Kidney epithelial cell (primary cell): ENCODE measurements around the gene SBF1. TPM values are rescaled to one million over a fixed set of nuclear protein-coding genes. Genes with fewer than 3 reads are reported as not detected.

Experiments used
- DNase-seq: peaks from one replicate; pipeline ENCODE4 v3.0.0-alpha.2; 2010; ENCODE audit warnings: low read depth
- H3K27me3 ChIP-seq: 2 replicates; pipeline ENCODE4 v1.6.0; 2011; ENCODE audit warnings: low read length; ENCODE audit not compliant: control insufficient read depth, insufficient read depth
- H3K36me3 ChIP-seq: 2 replicates; pipeline ENCODE4 v1.5.1; 2011; ENCODE audit warnings: low read length; ENCODE audit not compliant: control insufficient read depth, insufficient read depth
- H3K4me3 ChIP-seq: 2 replicates; pipeline ENCODE4 v1.5.1; 2011; ENCODE audit warnings: low read depth, mild to moderate bottlenecking, control low read depth, low read length
- total RNA-seq: library from RNA; depleted of rRNA; stranded (reverse); fragments of >200 nt; gene quantifications from 2 replicates; pipeline ENCODE4 v1.2.3, GENCODE V29; 2015
- TF ChIP-seq, protein P1 (sequence below): IDR thresholded peaks from 2 replicates; pipeline ENCODE4 v1.5.1; 2011; ENCODE audit warnings: mild to moderate bottlenecking, moderate library complexity, low read length, control low read depth, inconsistent platforms; ENCODE audit not compliant: insufficient read depth, poor library complexity, severe bottlenecking

Gene SBF1, protein sequence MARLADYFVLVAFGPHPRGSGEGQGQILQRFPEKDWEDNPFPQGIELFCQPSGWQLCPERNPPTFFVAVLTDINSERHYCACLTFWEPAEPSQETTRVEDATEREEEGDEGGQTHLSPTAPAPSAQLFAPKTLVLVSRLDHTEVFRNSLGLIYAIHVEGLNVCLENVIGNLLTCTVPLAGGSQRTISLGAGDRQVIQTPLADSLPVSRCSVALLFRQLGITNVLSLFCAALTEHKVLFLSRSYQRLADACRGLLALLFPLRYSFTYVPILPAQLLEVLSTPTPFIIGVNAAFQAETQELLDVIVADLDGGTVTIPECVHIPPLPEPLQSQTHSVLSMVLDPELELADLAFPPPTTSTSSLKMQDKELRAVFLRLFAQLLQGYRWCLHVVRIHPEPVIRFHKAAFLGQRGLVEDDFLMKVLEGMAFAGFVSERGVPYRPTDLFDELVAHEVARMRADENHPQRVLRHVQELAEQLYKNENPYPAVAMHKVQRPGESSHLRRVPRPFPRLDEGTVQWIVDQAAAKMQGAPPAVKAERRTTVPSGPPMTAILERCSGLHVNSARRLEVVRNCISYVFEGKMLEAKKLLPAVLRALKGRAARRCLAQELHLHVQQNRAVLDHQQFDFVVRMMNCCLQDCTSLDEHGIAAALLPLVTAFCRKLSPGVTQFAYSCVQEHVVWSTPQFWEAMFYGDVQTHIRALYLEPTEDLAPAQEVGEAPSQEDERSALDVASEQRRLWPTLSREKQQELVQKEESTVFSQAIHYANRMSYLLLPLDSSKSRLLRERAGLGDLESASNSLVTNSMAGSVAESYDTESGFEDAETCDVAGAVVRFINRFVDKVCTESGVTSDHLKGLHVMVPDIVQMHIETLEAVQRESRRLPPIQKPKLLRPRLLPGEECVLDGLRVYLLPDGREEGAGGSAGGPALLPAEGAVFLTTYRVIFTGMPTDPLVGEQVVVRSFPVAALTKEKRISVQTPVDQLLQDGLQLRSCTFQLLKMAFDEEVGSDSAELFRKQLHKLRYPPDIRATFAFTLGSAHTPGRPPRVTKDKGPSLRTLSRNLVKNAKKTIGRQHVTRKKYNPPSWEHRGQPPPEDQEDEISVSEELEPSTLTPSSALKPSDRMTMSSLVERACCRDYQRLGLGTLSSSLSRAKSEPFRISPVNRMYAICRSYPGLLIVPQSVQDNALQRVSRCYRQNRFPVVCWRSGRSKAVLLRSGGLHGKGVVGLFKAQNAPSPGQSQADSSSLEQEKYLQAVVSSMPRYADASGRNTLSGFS (N-terminal part only)
- 96.6 and 127 TPM in 2 replicates for total RNA-seq

DNA sequence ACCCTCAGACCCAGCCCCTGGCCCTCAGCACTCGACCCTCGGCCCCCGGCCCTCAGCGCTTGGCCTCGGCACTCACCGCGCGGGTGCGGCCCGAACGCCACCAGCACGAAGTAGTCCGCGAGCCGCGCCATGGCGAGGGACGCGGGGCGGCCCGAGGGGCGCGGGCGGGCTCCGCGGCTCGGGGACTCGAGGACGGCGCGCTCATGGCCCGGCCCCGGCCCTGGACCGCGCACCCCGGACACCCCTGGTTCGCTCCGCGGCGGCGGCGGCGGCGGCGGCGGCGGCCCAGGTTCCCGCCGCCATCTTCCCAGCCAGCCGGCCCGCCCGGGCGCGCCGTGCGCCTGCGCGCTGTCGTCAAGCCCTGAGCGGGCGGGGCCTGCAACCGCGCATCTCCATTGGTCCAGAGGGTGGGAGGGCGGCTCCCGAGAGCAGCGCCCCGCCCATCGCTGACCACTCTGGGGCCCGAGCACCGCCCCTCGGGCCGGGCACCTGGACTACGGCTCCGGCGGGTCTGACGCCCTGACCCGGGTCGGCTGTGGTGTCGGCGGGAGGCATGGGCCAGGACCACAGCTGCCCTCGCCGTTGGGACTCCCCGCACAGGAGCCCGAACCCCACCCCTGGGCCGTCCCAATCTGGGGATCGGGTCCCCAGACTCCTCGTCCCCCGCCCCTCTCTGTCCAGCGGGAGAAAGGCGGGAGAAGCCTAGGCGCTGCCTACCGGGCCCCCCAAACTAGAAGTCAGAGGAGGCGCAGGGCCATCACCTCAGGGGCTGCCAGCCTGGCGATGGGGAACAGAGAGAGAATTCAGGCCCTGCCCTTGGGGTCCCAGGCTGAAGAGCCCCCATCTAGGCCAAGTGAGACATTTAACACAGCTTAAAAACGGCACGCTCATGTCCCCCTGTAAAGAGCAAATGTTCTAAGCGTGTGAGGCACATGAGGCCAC lies at the start of gene SBF1:
Gene SBF1 (minus strand): TSS at position 326 of the 942 bp plus-strand sequence. CDS start 195 bp downstream, at position 131.
- H3K27me3 ChIP-seq = peaks cover 4% of the 10 kb centered on the region
- peak; percentile 50 for DNase-seq
- peak within 1 kb of the TSS; percentile 55 for H3K4me3 ChIP-seq
- TF ChIP-seq, protein P1, sequence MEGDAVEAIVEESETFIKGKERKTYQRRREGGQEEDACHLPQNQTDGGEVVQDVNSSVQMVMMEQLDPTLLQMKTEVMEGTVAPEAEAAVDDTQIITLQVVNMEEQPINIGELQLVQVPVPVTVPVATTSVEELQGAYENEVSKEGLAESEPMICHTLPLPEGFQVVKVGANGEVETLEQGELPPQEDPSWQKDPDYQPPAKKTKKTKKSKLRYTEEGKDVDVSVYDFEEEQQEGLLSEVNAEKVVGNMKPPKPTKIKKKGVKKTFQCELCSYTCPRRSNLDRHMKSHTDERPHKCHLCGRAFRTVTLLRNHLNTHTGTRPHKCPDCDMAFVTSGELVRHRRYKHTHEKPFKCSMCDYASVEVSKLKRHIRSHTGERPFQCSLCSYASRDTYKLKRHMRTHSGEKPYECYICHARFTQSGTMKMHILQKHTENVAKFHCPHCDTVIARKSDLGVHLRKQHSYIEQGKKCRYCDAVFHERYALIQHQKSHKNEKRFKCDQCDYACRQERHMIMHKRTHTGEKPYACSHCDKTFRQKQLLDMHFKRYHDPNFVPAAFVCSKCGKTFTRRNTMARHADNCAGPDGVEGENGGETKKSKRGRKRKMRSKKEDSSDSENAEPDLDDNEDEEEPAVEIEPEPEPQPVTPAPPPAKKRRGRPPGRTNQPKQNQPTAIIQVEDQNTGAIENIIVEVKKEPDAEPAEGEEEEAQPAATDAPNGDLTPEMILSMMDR = no peak
- no peaks in the 10 kb centered on the region for H3K36me3 ChIP-seq

DNA sequence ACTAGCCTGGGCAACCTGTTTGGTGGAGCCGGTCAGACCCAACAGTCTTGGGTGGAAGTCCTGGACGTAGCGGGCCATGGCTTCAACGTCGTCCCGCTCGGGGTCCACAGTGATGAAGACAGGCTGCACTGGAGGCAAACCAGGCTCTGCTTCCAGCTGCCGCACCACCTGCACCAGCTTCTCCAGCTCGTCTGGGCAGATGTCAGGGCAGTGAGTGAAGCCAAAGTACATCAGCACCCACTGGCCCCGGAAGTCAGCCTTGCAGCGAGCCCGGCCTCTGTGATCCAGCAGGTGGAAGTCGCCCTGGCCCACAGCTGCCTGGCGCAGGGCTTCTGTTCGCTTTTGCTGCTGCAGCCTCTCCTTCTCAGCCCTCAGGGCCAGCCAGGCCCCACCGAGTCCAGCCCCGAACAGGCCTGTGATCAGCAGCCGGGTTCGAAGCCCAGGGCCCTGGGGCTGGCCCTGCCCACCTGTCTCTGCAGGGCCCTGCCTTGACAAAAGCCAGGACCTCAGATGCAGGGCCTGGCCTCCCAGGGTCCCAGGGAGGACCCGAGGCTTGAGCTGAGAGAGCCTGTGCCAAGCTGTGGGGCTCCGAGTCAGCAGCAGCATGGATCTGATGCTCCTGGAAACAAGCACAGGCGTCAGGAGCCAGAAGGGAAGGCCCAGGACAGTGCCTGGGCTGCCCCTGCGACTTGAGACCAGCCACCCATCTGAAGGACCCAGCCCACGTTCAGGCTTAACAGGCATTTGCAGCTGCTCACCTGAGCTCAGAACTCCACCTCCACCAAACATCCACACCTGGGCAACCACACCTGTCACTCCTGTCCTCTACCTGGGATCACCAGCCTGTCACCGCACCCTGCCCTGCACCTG lies 49.2 kb upstream of the SBF1 start:
- Histone ChIP-seq H3K36me3 (peaks cover 4% of the 10 kb centered on the region), H3K4me3 (peak overlapping the region; percentile 53), H3K27me3 (no peaks in the 10 kb centered on the region)
- TF ChIP-seq, protein P1 = no peak
- no peak for DNase-seq

GRCh38 chr22:50523458-50523805 lies 48.6 kb upstream of the SBF1 start:
- DNase-seq = no peak
- Histone ChIP-seq H3K27me3 (no peaks in the 10 kb centered on the region), H3K36me3 (peaks cover 4% of the 10 kb centered on the region), H3K4me3 (no peak overlapping the region)
- TF ChIP-seq, protein P1 = no peak

DNA sequence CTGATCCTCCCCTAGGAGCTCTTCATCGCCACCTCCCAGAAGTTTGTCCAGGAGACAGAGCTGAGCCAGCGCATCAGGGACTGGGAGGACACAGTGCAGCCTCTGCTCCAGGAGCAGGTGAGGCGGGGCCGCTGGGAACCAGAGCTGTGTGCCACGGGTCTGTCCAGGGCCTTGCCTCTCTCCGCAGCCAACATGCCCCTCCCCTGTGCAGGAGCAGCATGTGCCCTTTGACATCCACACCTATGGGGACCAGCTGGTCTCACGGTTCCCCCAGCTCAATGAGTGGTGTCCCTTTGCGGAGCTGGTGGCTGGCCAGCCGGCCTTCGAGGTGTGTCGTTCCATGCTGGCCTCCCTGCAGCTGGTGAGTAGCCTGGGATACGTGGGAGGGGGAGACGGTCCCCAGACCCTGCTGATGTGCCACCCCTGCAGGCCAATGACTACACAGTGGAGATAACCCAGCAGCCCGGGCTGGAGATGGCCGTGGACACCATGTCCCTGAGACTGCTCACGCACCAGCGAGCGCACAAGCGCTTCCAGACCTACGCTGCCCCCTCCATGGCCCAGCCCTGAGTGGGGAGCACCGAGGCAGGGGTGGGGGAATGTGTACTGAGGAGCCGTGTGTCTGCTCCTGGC lies 48.1 kb upstream of the SBF1 start:
- no peak for DNase-seq
- H3K27me3 ChIP-seq = no peaks in the 10 kb centered on the region
- H3K4me3 ChIP-seq = no peak overlapping the region
- peaks cover 4% of the 10 kb centered on the region for H3K36me3 ChIP-seq
- TF ChIP-seq, protein P1 = no peak
